Parathyroid adenoma (tissue), 2 donors: ENCODE results near the gene P2RX4.
"Not testable (repeated sequence)": the region's sequence is repeated elsewhere in the genome, so short reads cannot be mapped to it uniquely, and the experiment has no call there.

Experiments
- H2AFZ ChIP-seq: fragments of 300-600 bp; sonication (generic); one replicate; pipeline ENCODE4 v1.7.0; 2017; ENCODE audit warnings: antibody characterized with exemption, mild to moderate bottlenecking
- H3K27ac ChIP-seq: fragments of 300-600 bp; sonication (generic); one replicate; pipeline ENCODE4 v1.7.0; 2017
- H3K27me3 ChIP-seq: fragments of 300-600 bp; sonication (generic); one replicate; pipeline ENCODE4 v1.7.0; 2017; ENCODE audit warnings: low read length; ENCODE audit not compliant: control insufficient read depth, insufficient read depth
- H3K36me3 ChIP-seq: fragments of 300-600 bp; sonication (generic); one replicate; pipeline ENCODE4 v1.7.0; 2017; ENCODE audit warnings: low read length; ENCODE audit not compliant: control insufficient read depth, insufficient read depth
- H3K4me1 ChIP-seq: fragments of 300-600 bp; sonication (generic); one replicate; pipeline ENCODE4 v1.7.0; 2017; ENCODE audit warnings: control low read depth
- H3K4me2 ChIP-seq: fragments of 300-600 bp; sonication (generic); one replicate; pipeline ENCODE4 v1.7.0; 2017; ENCODE audit warnings: low read length
- H3K4me3 ChIP-seq: fragments of 300-600 bp; sonication (generic); one replicate; pipeline ENCODE4 v1.7.0; 2017; ENCODE audit warnings: low read depth, low read length
- H3K79me2 ChIP-seq: fragments of 300-600 bp; sonication (generic); one replicate; pipeline ENCODE4 v1.7.0; 2017; ENCODE audit warnings: control low read depth
- H3K9ac ChIP-seq: fragments of 300-600 bp; sonication (generic); one replicate; pipeline ENCODE4 v1.7.0; 2017; ENCODE audit warnings: mild to moderate bottlenecking
- H3K9me3 ChIP-seq: fragments of 300-600 bp; sonication (generic); one replicate; pipeline ENCODE4 v1.7.0; 2017; ENCODE audit warnings: low read length; ENCODE audit not compliant: control insufficient read depth
- CTCF ChIP-seq: fragments of 300-600 bp; sonication (generic); IDR thresholded peaks from one replicate; pipeline ENCODE4 v1.7.0; 2017; ENCODE audit warnings: antibody characterized with exemption, mild to moderate bottlenecking
- donor health status: primary hyperparathyroidism.

P2RX4 gene

GRCh38 chr12:121191151-121191550, 18.8 kb upstream of the P2RX4 start:
- H3K4me3 ChIP-seq = no peak overlapping the region
- no peak overlapping the region for H2AFZ ChIP-seq
- no peaks in the 10 kb centered on the region for H3K4me1 ChIP-seq
- no peaks in the 10 kb centered on the region for H3K36me3 ChIP-seq
- H3K27me3 ChIP-seq = no peaks in the 10 kb centered on the region
- no peak for TF ChIP-seq CTCF
- no peaks in the 10 kb centered on the region for H3K79me2 ChIP-seq
- H3K27ac ChIP-seq = no peak overlapping the region
- no peak overlapping the region for H3K4me2 ChIP-seq
- H3K9me3 ChIP-seq = no peaks in the 10 kb centered on the region
- H3K9ac ChIP-seq = no peak overlapping the region

DNA sequence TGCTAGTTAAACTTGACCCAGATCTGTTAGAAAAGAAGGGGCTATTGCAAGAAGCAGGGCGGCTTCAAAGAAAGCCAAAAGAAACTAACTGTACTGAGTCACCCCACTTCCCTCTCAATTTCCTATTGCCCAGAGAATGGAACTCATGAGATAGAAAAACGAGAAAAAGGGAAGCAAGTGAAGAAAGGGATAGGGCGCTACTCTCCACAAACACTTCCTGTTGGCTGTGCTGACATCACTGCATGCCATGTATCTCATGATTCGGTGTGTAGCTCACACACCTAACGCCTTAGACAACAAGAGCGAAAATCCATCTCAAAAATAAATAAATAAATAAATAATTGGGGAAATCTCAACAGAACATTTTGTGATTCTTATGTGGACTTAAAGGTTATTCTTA, 13.0 kb upstream of the P2RX4 start:
- H3K4me3 ChIP-seq = no peak overlapping the region
- H3K27ac ChIP-seq = no peak overlapping the region
- no peak overlapping the region for H3K9ac ChIP-seq
- no peaks in the 10 kb centered on the region for H3K79me2 ChIP-seq
- no peaks in the 10 kb centered on the region for H3K27me3 ChIP-seq
- H3K4me1 ChIP-seq = no peaks in the 10 kb centered on the region
- H2AFZ ChIP-seq = no peak overlapping the region
- H3K4me2 ChIP-seq = no peak overlapping the region
- no peaks in the 10 kb centered on the region for H3K36me3 ChIP-seq
- no peaks in the 10 kb centered on the region for H3K9me3 ChIP-seq
- no peak for TF ChIP-seq CTCF

DNA sequence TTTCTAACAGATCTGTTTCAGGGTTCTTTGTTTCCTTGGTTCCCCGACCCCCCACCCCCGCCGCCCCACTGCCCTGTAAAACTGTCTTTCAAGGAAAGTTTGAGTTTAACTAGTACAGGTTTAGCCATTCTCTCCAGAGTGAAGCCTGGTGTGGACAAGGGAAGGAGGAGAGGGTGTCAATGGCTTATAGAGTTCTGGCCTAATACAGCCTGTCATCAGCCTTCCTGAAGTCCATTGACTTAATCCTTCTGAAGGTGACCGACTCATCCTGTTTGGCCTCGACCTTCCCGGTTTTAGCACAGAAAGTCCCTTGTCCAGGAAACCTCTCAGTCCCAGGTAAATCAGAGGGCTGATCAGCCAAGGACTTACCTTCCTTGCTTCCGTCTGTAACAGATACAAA, 11.0 kb upstream of the P2RX4 start:
- Histone ChIP-seq H3K36me3 (no peaks in the 10 kb centered on the region), H3K9me3 (no peaks in the 10 kb centered on the region), H3K9ac (no peak overlapping the region), H2AFZ (no peak overlapping the region), H3K79me2 (no peaks in the 10 kb centered on the region), H3K27ac (no peak overlapping the region), H3K4me1 (no peaks in the 10 kb centered on the region), H3K4me2 (no peak overlapping the region), H3K4me3 (no peak overlapping the region), H3K27me3 (no peaks in the 10 kb centered on the region)
- TF ChIP-seq CTCF = no peak

GRCh38 chr12:121201140-121201539, 8.8 kb upstream of the P2RX4 start:
- not testable (repeated sequence) for H3K9me3 ChIP-seq

DNA sequence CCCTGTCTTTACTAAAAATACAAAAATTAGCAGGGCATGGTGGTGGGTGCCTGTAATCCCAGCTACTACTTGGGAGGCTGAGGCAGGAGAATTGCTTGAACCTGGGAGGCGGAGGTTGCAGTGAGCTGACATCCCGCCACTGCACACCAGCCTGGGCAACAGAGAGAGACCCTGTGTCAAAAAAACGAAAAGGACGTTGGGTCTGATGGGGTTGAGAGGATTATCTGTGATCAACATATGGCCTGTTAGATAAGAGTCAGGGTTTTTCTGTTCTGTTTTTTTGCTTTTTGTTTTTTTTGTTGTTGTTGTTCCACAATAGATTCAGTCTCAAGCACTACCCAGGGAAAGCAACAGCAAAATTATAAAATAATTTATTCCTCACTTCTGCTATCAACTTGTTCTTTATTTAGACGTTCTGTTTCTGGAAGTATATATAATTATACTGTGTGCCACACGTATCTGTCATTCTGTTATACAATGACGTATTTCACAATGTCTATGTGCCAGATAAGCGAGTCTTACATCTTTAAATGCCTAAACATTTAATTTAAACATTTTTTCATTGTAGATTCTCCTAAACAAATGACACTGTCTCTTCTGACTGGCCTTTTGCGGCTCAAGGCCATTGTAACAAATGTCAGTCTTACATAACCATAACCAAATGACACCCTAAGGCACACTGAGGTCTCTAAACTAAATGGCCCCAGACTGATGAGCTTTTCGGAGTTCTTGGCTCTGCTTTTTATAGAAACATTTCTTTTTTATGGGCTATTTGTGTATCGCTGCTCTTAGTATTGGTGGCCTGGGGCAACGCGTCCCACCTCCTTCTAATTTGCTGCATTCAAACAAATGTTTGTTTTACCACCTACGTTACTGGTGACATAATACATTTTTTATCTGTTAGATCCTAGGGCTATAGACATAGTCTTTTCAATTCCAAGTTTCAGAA, 7.2 kb upstream of the P2RX4 start:
- no peak overlapping the region for H2AFZ ChIP-seq
- no peaks in the 10 kb centered on the region for H3K4me1 ChIP-seq
- H3K27ac ChIP-seq = no peak overlapping the region
- H3K79me2 ChIP-seq = no peaks in the 10 kb centered on the region
- H3K9ac ChIP-seq = no peak overlapping the region
- no peak overlapping the region for H3K4me2 ChIP-seq
- no peaks in the 10 kb centered on the region for H3K9me3 ChIP-seq
- TF ChIP-seq CTCF = no peak
- no peaks in the 10 kb centered on the region for H3K36me3 ChIP-seq
- no peak overlapping the region for H3K4me3 ChIP-seq
- H3K27me3 ChIP-seq = no peaks in the 10 kb centered on the region

More at GRCh38 chr12:121201140-121201539, 8.8 kb upstream of the P2RX4 start:
- H3K27me3 ChIP-seq, H3K36me3 ChIP-seq, H3K4me2 ChIP-seq, H3K4me3 ChIP-seq, H3K79me2 ChIP-seq, H2AFZ ChIP-seq, H3K27ac ChIP-seq, H3K4me1 ChIP-seq, H3K9ac ChIP-seq: not testable (repeated sequence)
